Fibroblast of lung (primary cell): ENCODE measurements around the gene KLK3. TPM values are rescaled to one million over a fixed set of nuclear protein-coding genes. Genes with fewer than 3 reads are reported as not detected.

Experiments used
- DNase-seq, 2 donors: peaks; one replicate each; pipeline versions ENCODE4 v3.0.0 to v3.0.0-alpha.2; 2010; ENCODE audit warnings: low read depth in 2 of 2
- H2AFZ ChIP-seq: 2 replicates; pipeline ENCODE4 v1.5.1; 2012; ENCODE audit warnings: low read length, control low read depth, inconsistent platforms
- H3K27ac ChIP-seq: 2 replicates; pipeline ENCODE4 v1.5.1; 2011; ENCODE audit warnings: low read length, control low read depth; ENCODE audit not compliant: insufficient read depth
- H3K27me3 ChIP-seq: 2 replicates; pipeline ENCODE4 v1.5.1; 2011; ENCODE audit warnings: mild to moderate bottlenecking, low read length; ENCODE audit not compliant: control insufficient read depth, insufficient read depth
- H3K36me3 ChIP-seq: 2 replicates; pipeline ENCODE4 v1.5.1; 2011; ENCODE audit warnings: low read length; ENCODE audit not compliant: control insufficient read depth, insufficient read depth
- H3K4me1 ChIP-seq: 2 replicates; pipeline ENCODE4 v1.5.1; 2011; ENCODE audit warnings: low read length; ENCODE audit not compliant: control insufficient read depth, insufficient read depth; ENCODE audit errors: extremely low read depth
- H3K4me2 ChIP-seq: 2 replicates; pipeline ENCODE4 v1.5.1; 2011; ENCODE audit warnings: low read length, control low read depth; ENCODE audit not compliant: insufficient read depth; ENCODE audit errors: extremely low read depth
- H3K4me3 ChIP-seq, 4 experiments: fragments of 200-600 bp in 1 of 4; sonication (generic) in 1 of 4; replicated peaks in 1 of 4; 2 replicates each; pipeline ENCODE4 v1.5.1; 2011 to 2016; ENCODE audit warnings: low read length in 4 of 4, low read depth in 3 of 4, mild to moderate bottlenecking in 3 of 4, control low read depth in 2 of 4, inconsistent platforms in 1 of 4, mixed read lengths in 1 of 4; ENCODE audit not compliant: insufficient read depth in 1 of 4; ENCODE audit errors: control extremely low read depth in 1 of 4
- H3K79me2 ChIP-seq: 2 replicates; pipeline ENCODE4 v1.5.1; 2012; ENCODE audit warnings: mild to moderate bottlenecking, low read length, inconsistent platforms; ENCODE audit not compliant: control insufficient read depth, insufficient read depth
- H3K9ac ChIP-seq: 2 replicates; pipeline ENCODE4 v1.5.1; 2011; ENCODE audit warnings: mild to moderate bottlenecking, low read length, control low read depth; ENCODE audit not compliant: insufficient read depth
- H3K9me3 ChIP-seq: 2 replicates; pipeline ENCODE4 v1.5.1; 2012; ENCODE audit warnings: low read depth, low read length; ENCODE audit not compliant: control insufficient read depth, insufficient read depth
- H4K20me1 ChIP-seq: 2 replicates; pipeline ENCODE4 v1.5.1; 2011; ENCODE audit warnings: low read length; ENCODE audit not compliant: control insufficient read depth, insufficient read depth; ENCODE audit errors: extremely low read depth
- CTCF ChIP-seq, 2 donors: IDR thresholded peaks in 1 of 2; conservative IDR thresholded peaks in 1 of 2; 1 replicate in 1 of 2; 2 replicates in 1 of 2; pipeline ENCODE4 v1.5.1; 2011 to 2012; ENCODE audit warnings: low read length in 2 of 2, control low read depth in 1 of 2, inconsistent platforms in 1 of 2, low read depth in 1 of 2, mild to moderate bottlenecking in 1 of 2
- EZH2 ChIP-seq: IDR thresholded peaks from 2 replicates; pipeline ENCODE4 v1.5.1; 2012; ENCODE audit warnings: low read length, control low read depth, mild to moderate bottlenecking; ENCODE audit errors: missing control alignments
- polyA plus RNA-seq, 2 donors: library from polyadenylated mRNA; depleted of rRNA in 1 of 2; stranded (reverse) in 1 of 2; unstranded in 1 of 2; fragments of >200 nt; gene quantifications; 2 replicates each; pipeline ENCODE4 v1.2.1, GENCODE V29; 2011 to 2012; ENCODE audit warnings: missing spikeins in 1 of 2
- total RNA-seq: library from RNA; depleted of rRNA; stranded (reverse); fragments of >200 nt; gene quantifications from 2 replicates; pipeline ENCODE4 v1.2.1, GENCODE V29; 2014

KLK3 gene
- total and polyA plus RNA-seq, 2 donors (not counting 1 experiment from before 2014, with no cell fraction given): not detected

GRCh38 chr19:50880241-50880640, 25.5 kb downstream of the KLK3 start:
- H3K27me3 ChIP-seq: no peaks in the 10 kb centered on the region
- no peaks in the 10 kb centered on the region for H3K4me1 ChIP-seq
- no peaks in the 10 kb centered on the region for H3K9me3 ChIP-seq
- H2AFZ ChIP-seq: no peak overlapping the region
- no peak overlapping the region for H3K27ac ChIP-seq
- TF ChIP-seq EZH2 (no peak), CTCF (conservative IDR thresholded peaks at IDR 0.05 in 1 of 2, IDR thresholded peaks at IDR 0.05 in 1 of 2; ENCODE audit: low read depth in 1 of 2, low read length in 2 of 2) (no peak)
- H3K79me2 ChIP-seq: no peaks in the 10 kb centered on the region
- no peak overlapping the region for H3K4me2 ChIP-seq
- H3K36me3 ChIP-seq: no peaks in the 10 kb centered on the region
- no peak overlapping the region for H3K9ac ChIP-seq
- H3K4me3 ChIP-seq: no peak overlapping the region
- no peaks in the 10 kb centered on the region for H4K20me1 ChIP-seq
- no peak for DNase-seq

GRCh38 chr19:50882188-50882587, 27.5 kb downstream of the KLK3 start:
- no peak overlapping the region for H3K27ac ChIP-seq
- no peaks in the 10 kb centered on the region for H4K20me1 ChIP-seq
- H3K4me3 ChIP-seq: no peak overlapping the region
- DNase-seq: no peak
- no peaks in the 10 kb centered on the region for H3K27me3 ChIP-seq
- no peaks in the 10 kb centered on the region for H3K4me1 ChIP-seq
- no peak overlapping the region for H2AFZ ChIP-seq
- H3K9ac ChIP-seq: no peak overlapping the region
- no peaks in the 10 kb centered on the region for H3K36me3 ChIP-seq
- TF ChIP-seq CTCF (conservative IDR thresholded peaks at IDR 0.05 in 1 of 2, IDR thresholded peaks at IDR 0.05 in 1 of 2; ENCODE audit: low read depth in 1 of 2, low read length in 2 of 2) (no peak), EZH2 (no peak)
- H3K4me2 ChIP-seq: no peak overlapping the region
- no peaks in the 10 kb centered on the region for H3K9me3 ChIP-seq
- H3K79me2 ChIP-seq: no peaks in the 10 kb centered on the region

- Histone ChIP-seq H3K27ac (no peak overlapping the region), H3K9me3 (no peaks in the 10 kb centered on the region), H3K36me3 (no peaks in the 10 kb centered on the region), H3K4me2 (no peak overlapping the region), H3K79me2 (no peaks in the 10 kb centered on the region), H2AFZ (no peak overlapping the region), H3K4me1 (no peaks in the 10 kb centered on the region), H4K20me1 (no peaks in the 10 kb centered on the region), H3K27me3 (no peaks in the 10 kb centered on the region), H3K4me3 (no peak overlapping the region), H3K9ac (no peak overlapping the region)
- TF ChIP-seq EZH2 (no peak), CTCF (conservative IDR thresholded peaks at IDR 0.05 in 1 of 2, IDR thresholded peaks at IDR 0.05 in 1 of 2; ENCODE audit: low read depth in 1 of 2, low read length in 2 of 2) (no peak)
- DNase-seq: no peak
Observed at GRCh38 chr19:50889638-50890037, 34.9 kb downstream of the KLK3 start.
